Cardiac septum (tissue), 1 donor: ENCODE measurements around the gene NFASC. TPM values are rescaled to one million over a fixed set of nuclear protein-coding genes. Genes with fewer than 3 reads are reported as not detected.

Source experiments
- DNase-seq: peaks from one replicate; pipeline ENCODE4 v3.0.0-alpha.2; 2020; ENCODE audit warnings: low spot score
- intact Hi-C: fragments of 100-400 bp; cut with DNase I; formaldehyde crosslinking; loops from one replicate; pipeline ENCODE4 v1.14.0; 2022
- total RNA-seq: library from RNA; stranded (reverse); fragmentation: NEBNext Ultra II Directional; extraction: Animal tissue kit (Norgen Biotek cat#: 25700); gene quantifications from one replicate; pipeline ENCODE4 v1.2.1, GENCODE V29; 2021
- donor health status: DM: no; HTN: no; CAD: no.

The NFASC gene
- total RNA-seq, 1 donor from 2014 or later = 16.0 TPM

- no peak for DNase-seq
- intact Hi-C loops = no loop called here
These were observed 12.7 kb downstream of the NFASC start for GRCh38 chr1:204883405-204883804.

GRCh38 chr1:204885288-204885711, 14.6 kb downstream of the NFASC start:
- DNase-seq = no peak
- intact Hi-C loops = no loop called here

GRCh38 chr1:204885790-204886189, 15.1 kb downstream of the NFASC start:
- no peak for DNase-seq
- intact Hi-C loops = no loop called here

- intact Hi-C loops = loop anchor here (2.0 kb wide), 1 partner anchor 73 kb away; no protein-coding TSS in a partner anchor
- DNase-seq = no peak
These were observed 17.2 kb downstream of the NFASC start for GRCh38 chr1:204887846-204888245.

- no peak for DNase-seq
- intact Hi-C loops = loop anchor here (2.0 kb wide), 1 partner anchor 73 kb away; no protein-coding TSS in a partner anchor
These were observed 17.6 kb downstream of the NFASC start for GRCh38 chr1:204888294-204888693.

GRCh38 chr1:204889681-204890383, 19.2 kb downstream of the NFASC start:
- intact Hi-C loops = loop anchor here (2.0 to 5.0 kb wide), 2 partner anchors 52 to 75 kb away; no protein-coding TSS in a partner anchor
- no peak for DNase-seq

GRCh38 chr1:204891860-204892259, 21.2 kb downstream of the NFASC start:
- DNase-seq = no peak
- intact Hi-C loops = loop anchor here (5.0 kb wide), 1 partner anchor 50 kb away; no protein-coding TSS in a partner anchor

GRCh38 chr1:204894031-204894430, 23.4 kb downstream of the NFASC start:
- DNase-seq = no peak
- intact Hi-C loops = loop anchor here (5.0 kb wide), 1 partner anchor 48 kb away; no protein-coding TSS in a partner anchor

- intact Hi-C loops = loop anchor here (5.0 kb wide), 1 partner anchor 48 kb away; no protein-coding TSS in a partner anchor
- DNase-seq = no peak
These were observed 23.9 kb downstream of the NFASC start for GRCh38 chr1:204894606-204895005.

GRCh38 chr1:204896023-204896422, 25.4 kb downstream of the NFASC start:
- no peak for DNase-seq
- intact Hi-C loops = no loop called here

GRCh38 chr1:204896787-204897469, 26.3 kb downstream of the NFASC start:
- intact Hi-C loops = no loop called here

GRCh38 chr1:204900721-204901120, 30.1 kb downstream of the NFASC start:
- no peak for DNase-seq
- intact Hi-C loops = no loop called here

More at GRCh38 chr1:204896787-204897469, 26.3 kb downstream of the NFASC start:
- DNase-seq = no peak

GRCh38 chr1:204902671-204903070, 32.0 kb downstream of the NFASC start:
- DNase-seq = no peak
- intact Hi-C loops = no loop called here

- intact Hi-C loops = no loop called here
- DNase-seq = no peak
These were observed 33.7 kb downstream of the NFASC start for GRCh38 chr1:204904228-204904810.

- intact Hi-C loops = no loop called here
- no peak for DNase-seq
These were observed 38.4 kb downstream of the NFASC start for GRCh38 chr1:204909109-204909508.

GRCh38 chr1:204915861-204916495, 45.3 kb downstream of the NFASC start:
- intact Hi-C loops = no loop called here
- no peak for DNase-seq

- no peak for DNase-seq
- intact Hi-C loops = no loop called here
These were observed 47.1 kb downstream of the NFASC start for GRCh38 chr1:204917802-204918201.

- DNase-seq = no peak
- intact Hi-C loops = no loop called here
These were observed 49.8 kb downstream of the NFASC start for GRCh38 chr1:204920511-204920910.

- intact Hi-C loops = no loop called here
- no peak for DNase-seq
These were observed 50.3 kb downstream of the NFASC start for GRCh38 chr1:204920967-204921366.
